AG04450 (cell line): Measurements from ENCODE around the gene OR14J1. TPM values are rescaled to one million over a fixed set of nuclear protein-coding genes. Genes with fewer than 3 reads are reported as not detected.

ENCODE experiments used
- polyA plus RNA-seq: library from polyadenylated mRNA; depleted of rRNA; stranded (reverse); fragments of >200 nt; gene quantifications from 2 replicates; pipeline ENCODE4 v1.2.3, GENCODE V29; 2011; rRNA removed

The OR14J1 gene
- polyA plus RNA-seq, 1 experiment = not detected

Other genes starting within 250 kb of the OR14J1 start
- gene OR2B3, start 214.4 kb upstream of the OR14J1 start, polyA plus RNA-seq = not detected in 2 replicates
- gene OR2J1, start 202.2 kb upstream of the OR14J1 start, polyA plus RNA-seq = not detected in 2 replicates
- gene OR2J3, start 193.6 kb upstream of the OR14J1 start, polyA plus RNA-seq = not detected in 2 replicates
- gene OR2J2, start 130.8 kb upstream of the OR14J1 start, polyA plus RNA-seq = not detected in 2 replicates
- not detected in 2 replicates for gene OR5V1, start 67.2 kb downstream of the OR14J1 start, polyA plus RNA-seq
- not detected in 2 replicates for gene OR12D3, start 73.6 kb downstream of the OR14J1 start, polyA plus RNA-seq
- not detected in 2 replicates for gene OR12D2, start 93.9 kb downstream of the OR14J1 start, polyA plus RNA-seq
- gene OR12D1, start 113.2 kb downstream of the OR14J1 start, polyA plus RNA-seq = not detected in 2 replicates
- not detected in 2 replicates for gene OR10C1, start 137.6 kb downstream of the OR14J1 start, polyA plus RNA-seq
- gene OR11A1, start 155.4 kb downstream of the OR14J1 start, polyA plus RNA-seq = not detected in 2 replicates
- not detected in 2 replicates for gene OR2H1, start 155.5 kb downstream of the OR14J1 start, polyA plus RNA-seq
- gene MAS1L, start 186.3 kb downstream of the OR14J1 start, polyA plus RNA-seq = not detected in 2 replicates